SK-N-SH treated with all-trans-retinoic acid at 6 μM for 48 hours (cell line): ENCODE measurements around the gene SUSD3.
"Not testable (repeated sequence)": the region's sequence is repeated elsewhere in the genome, so short reads cannot be mapped to it uniquely, and the experiment has no call there.

Experiments used
- ATAC-seq: fragments of 200-7000 bp; cut with Tn5 transposase; 3 replicates; pipeline ENCODE4 v1.9.1; 2020; ENCODE audit warnings: mild to moderate bottlenecking, moderate library complexity
- BACH2 ChIP-seq: fragments of 250-450 bp; sonication (Bioruptor Pico); IDR thresholded peaks from 2 replicates; pipeline ENCODE4 v1.9.0; 2021; ENCODE audit warnings: mild to moderate bottlenecking, borderline replicate concordance
- CSDC2 ChIP-seq: fragments of 250-450 bp; sonication (Bioruptor Pico); IDR thresholded peaks from 2 replicates; pipeline ENCODE4 v1.5.0; 2020; ENCODE audit warnings: mild to moderate bottlenecking, moderate library complexity
- CSRNP3 ChIP-seq: fragments of 250-450 bp; sonication (Bioruptor Pico); IDR thresholded peaks from 2 replicates; pipeline ENCODE4 v1.5.1; 2021; ENCODE audit warnings: mild to moderate bottlenecking, moderate library complexity
- ESRRG ChIP-seq: fragments of 250-450 bp; sonication (Bioruptor Pico); IDR thresholded peaks from 2 replicates; pipeline ENCODE4 v1.6.1; 2021; ENCODE audit warnings: mild to moderate bottlenecking
- GLIS3 ChIP-seq: fragments of 250-450 bp; sonication (Bioruptor Pico); IDR thresholded peaks from 2 replicates; pipeline ENCODE4 v1.5.0; 2020; ENCODE audit warnings: mild to moderate bottlenecking, moderate library complexity
- ISL1 ChIP-seq: fragments of 250-450 bp; sonication (Bioruptor Pico); IDR thresholded peaks from 2 replicates; pipeline ENCODE4 v2.1.2; 2022; ENCODE audit warnings: mild to moderate bottlenecking, moderate library complexity
- RARB ChIP-seq: fragments of 250-450 bp; sonication (Bioruptor Pico); IDR thresholded peaks from 2 replicates; pipeline ENCODE4 v1.8.0; 2021; ENCODE audit warnings: mild to moderate bottlenecking, moderate library complexity
- SNAI2 ChIP-seq: fragments of 250-450 bp; sonication (Bioruptor Pico); IDR thresholded peaks from 2 replicates; pipeline ENCODE4 v1.5.0; 2020; ENCODE audit warnings: mild to moderate bottlenecking, moderate library complexity
- TSHZ2 ChIP-seq: fragments of 250-450 bp; sonication (Bioruptor Pico); IDR thresholded peaks from 2 replicates; pipeline ENCODE4 v1.5.0; 2020; ENCODE audit warnings: mild to moderate bottlenecking, moderate library complexity
- ZC3H10 ChIP-seq: fragments of 250-450 bp; sonication (Bioruptor Pico); IDR thresholded peaks from 2 replicates; pipeline ENCODE4 v1.5.1; 2021; ENCODE audit warnings: mild to moderate bottlenecking, moderate library complexity
- ZFP30 ChIP-seq: fragments of 450-650 bp; formaldehyde crosslinking; IDR thresholded peaks from 2 replicates; pipeline ENCODE4 v1.5.0; 2022; ENCODE audit warnings: mild to moderate bottlenecking, moderate library complexity
- ZNF70 ChIP-seq: fragments of 450-650 bp; formaldehyde crosslinking; IDR thresholded peaks from 2 replicates; pipeline ENCODE4 v1.5.0; 2020; ENCODE audit warnings: mild to moderate bottlenecking, moderate library complexity
- ZNF8 ChIP-seq: fragments of 450-650 bp; formaldehyde crosslinking; IDR thresholded peaks from 2 replicates; pipeline ENCODE4 v1.5.0; 2020; ENCODE audit warnings: mild to moderate bottlenecking, moderate library complexity
- TF ChIP-seq, protein P1 (sequence below): fragments of 250-450 bp; sonication (Bioruptor Pico); IDR thresholded peaks from 2 replicates; pipeline ENCODE4 v1.8.0; 2021; ENCODE audit warnings: low read depth, mild to moderate bottlenecking, moderate library complexity, borderline replicate concordance
- TF ChIP-seq, protein P2 (sequence below): fragments of 250-450 bp; sonication (Bioruptor Pico); IDR thresholded peaks from 2 replicates; pipeline ENCODE4 v1.8.0; 2020; ENCODE audit warnings: mild to moderate bottlenecking, moderate library complexity, borderline replicate concordance

The SUSD3 gene

DNA sequence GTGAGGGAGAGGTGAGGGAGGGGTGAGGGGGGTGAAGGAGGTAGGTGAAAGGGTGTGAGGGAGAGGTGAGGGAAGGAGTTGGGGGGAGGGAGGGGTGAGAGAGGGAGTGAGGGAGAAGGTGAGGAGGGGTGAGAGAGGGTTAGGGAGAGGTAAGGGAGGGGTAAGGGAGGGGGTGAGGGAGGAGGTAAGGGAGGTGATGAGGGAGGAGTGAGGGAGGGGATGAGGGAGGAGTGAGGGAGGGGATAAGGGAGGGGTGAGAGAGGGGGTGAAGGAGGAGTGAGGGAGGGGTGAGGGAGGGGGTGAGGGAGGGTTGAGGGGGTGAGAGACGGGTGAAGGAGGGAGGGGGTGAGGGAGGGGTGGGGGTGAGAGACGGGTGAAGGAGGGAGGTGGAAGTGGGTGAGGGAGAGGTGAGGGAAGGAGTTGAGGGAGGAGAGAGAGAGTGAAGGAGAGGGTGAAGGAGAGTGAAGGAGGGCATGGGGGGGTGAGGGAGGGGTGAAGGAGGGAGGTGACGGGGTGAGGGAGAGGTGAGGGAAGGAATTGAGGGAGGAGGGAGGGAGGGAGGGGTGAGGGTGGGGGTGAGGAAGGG, 57.1 kb downstream of the SUSD3 start (continued):
- TF ChIP-seq, protein P1, sequence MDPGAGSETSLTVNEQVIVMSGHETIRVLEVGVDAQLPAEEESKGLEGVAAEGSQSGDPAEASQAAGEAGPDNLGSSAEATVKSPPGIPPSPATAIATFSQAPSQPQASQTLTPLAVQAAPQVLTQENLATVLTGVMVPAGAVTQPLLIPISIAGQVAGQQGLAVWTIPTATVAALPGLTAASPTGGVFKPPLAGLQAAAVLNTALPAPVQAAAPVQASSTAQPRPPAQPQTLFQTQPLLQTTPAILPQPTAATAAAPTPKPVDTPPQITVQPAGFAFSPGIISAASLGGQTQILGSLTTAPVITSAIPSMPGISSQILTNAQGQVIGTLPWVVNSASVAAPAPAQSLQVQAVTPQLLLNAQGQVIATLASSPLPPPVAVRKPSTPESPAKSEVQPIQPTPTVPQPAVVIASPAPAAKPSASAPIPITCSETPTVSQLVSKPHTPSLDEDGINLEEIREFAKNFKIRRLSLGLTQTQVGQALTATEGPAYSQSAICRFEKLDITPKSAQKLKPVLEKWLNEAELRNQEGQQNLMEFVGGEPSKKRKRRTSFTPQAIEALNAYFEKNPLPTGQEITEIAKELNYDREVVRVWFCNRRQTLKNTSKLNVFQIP (CRISPR knock-in tag), result no peak
- no peak for TF ChIP-seq BACH2 (CRISPR knock-in tag)
- TF ChIP-seq SNAI2 (CRISPR knock-in tag), result no peak
- TF ChIP-seq, all 23 proteins: peak for 0

- TF ChIP-seq ZFP30 (CRISPR knock-in tag) (no peak), ZC3H10 (CRISPR knock-in tag) (no peak), CSDC2 (no peak), ZNF70 (CRISPR knock-in tag) (no peak), ESRRG (CRISPR knock-in tag) (no peak), ZNF8 (CRISPR knock-in tag) (no peak), TSHZ2 (CRISPR knock-in tag) (no peak), RARB (CRISPR knock-in tag) (no peak), GLIS3 (CRISPR knock-in tag) (no peak), BACH2 (CRISPR knock-in tag) (no peak), CSRNP3 (CRISPR knock-in tag) (no peak), ISL1 (CRISPR knock-in tag) (no peak)
- TF ChIP-seq, protein P1 (CRISPR knock-in tag), result no peak
- TF ChIP-seq, protein P2, sequence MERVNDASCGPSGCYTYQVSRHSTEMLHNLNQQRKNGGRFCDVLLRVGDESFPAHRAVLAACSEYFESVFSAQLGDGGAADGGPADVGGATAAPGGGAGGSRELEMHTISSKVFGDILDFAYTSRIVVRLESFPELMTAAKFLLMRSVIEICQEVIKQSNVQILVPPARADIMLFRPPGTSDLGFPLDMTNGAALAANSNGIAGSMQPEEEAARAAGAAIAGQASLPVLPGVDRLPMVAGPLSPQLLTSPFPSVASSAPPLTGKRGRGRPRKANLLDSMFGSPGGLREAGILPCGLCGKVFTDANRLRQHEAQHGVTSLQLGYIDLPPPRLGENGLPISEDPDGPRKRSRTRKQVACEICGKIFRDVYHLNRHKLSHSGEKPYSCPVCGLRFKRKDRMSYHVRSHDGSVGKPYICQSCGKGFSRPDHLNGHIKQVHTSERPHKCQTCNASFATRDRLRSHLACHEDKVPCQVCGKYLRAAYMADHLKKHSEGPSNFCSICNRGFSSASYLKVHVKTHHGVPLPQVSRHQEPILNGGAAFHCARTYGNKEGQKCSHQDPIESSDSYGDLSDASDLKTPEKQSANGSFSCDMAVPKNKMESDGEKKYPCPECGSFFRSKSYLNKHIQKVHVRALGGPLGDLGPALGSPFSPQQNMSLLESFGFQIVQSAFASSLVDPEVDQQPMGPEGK (CRISPR knock-in tag), result no peak
- ATAC-seq, result no peak
Observed at GRCh38 chr9:93116072-93116961, 57.8 kb downstream of the SUSD3 start.

DNA sequence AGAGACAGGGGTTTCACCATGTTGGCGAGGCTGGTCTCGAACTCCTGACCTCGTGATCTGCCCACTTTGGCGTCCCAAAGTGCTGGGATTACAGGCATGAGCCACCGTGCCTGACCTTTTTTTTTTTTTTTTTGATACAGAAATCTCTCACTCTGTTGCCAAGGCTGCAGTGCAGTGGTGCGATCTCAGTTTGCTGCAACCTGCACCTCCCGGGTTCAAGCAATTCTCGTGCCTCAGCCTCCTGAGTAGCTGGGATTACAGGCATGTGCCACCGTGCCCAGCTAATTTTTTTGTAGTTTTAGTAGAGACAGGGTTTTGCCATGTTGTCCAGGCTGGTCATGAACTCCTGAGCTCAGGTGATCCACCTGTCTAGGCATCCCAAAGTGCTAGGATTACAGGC, 59.0 kb downstream of the SUSD3 start:
- not testable (repeated sequence) for ATAC-seq
